DMS 273 (cell line): ENCODE measurements around the gene MBNL2.
A peak's percentile ranks its signal among the peaks of the same experiment; 100 is the strongest.

Experiments
- DNase-seq: peaks from one replicate; lab custom pipeline; 2025; ENCODE audit not compliant: unreplicated experiment; lab: John Stamatoyannopoulos, UW

The MBNL2 gene

GRCh38 chr13:97231829-97232196 lies 9.7 kb downstream of the MBNL2 start:
- no peak for DNase-seq

GRCh38 chr13:97233499-97233898 lies 11.4 kb downstream of the MBNL2 start:
- DNase-seq, result no peak

GRCh38 chr13:97234236-97234635 lies 12.1 kb downstream of the MBNL2 start:
- no peak for DNase-seq

- no peak for DNase-seq
These were observed 12.6 kb downstream of the MBNL2 start for GRCh38 chr13:97234742-97235141.

GRCh38 chr13:97235549-97236231 lies 13.6 kb downstream of the MBNL2 start:
- no peak for DNase-seq

- DNase-seq, result no peak
These were observed 15.3 kb downstream of the MBNL2 start for GRCh38 chr13:97237388-97237787.

- DNase-seq, result no peak
These were observed 16.3 kb downstream of the MBNL2 start for GRCh38 chr13:97238432-97238831.

- no peak for DNase-seq
These were observed 16.8 kb downstream of the MBNL2 start for GRCh38 chr13:97238883-97239282.

GRCh38 chr13:97239306-97239705 lies 17.2 kb downstream of the MBNL2 start:
- no peak for DNase-seq

GRCh38 chr13:97239943-97240787 lies 18.0 kb downstream of the MBNL2 start:
- no peak for DNase-seq

- no peak for DNase-seq
These were observed 18.9 kb downstream of the MBNL2 start for GRCh38 chr13:97240788-97241734.

- DNase-seq, result no peak
These were observed 19.6 kb downstream of the MBNL2 start for GRCh38 chr13:97241761-97242160.

GRCh38 chr13:97242755-97243497 lies 20.8 kb downstream of the MBNL2 start:
- no peak for DNase-seq

GRCh38 chr13:97243915-97244781 lies 22.0 kb downstream of the MBNL2 start:
- DNase-seq, result no peak

- no peak for DNase-seq
These were observed 22.9 kb downstream of the MBNL2 start for GRCh38 chr13:97245011-97245410.

- no peak for DNase-seq
These were observed 24.5 kb downstream of the MBNL2 start for GRCh38 chr13:97246596-97247158.

- peak; percentile 32 for DNase-seq
These were observed 26.1 kb downstream of the MBNL2 start for GRCh38 chr13:97248243-97248642.

GRCh38 chr13:97249093-97249795 lies 27.1 kb downstream of the MBNL2 start:
- DNase-seq, result peak; percentile 35
